Ovary (tissue), 3 donors: ENCODE measurements around the gene TNFRSF1B.

Experiments
- CTCF ChIP-seq, 3 donors: fragments of 450-650 bp in 2 of 3; fragments of 200-600 bp in 1 of 3; IDR thresholded peaks; one replicate each; pipeline versions ENCODE4 v1.5.1 to v1.8.0; 2016 to 2022; ENCODE audit warnings: antibody characterized with exemption in 3 of 3, mild to moderate bottlenecking in 1 of 3
- EP300 ChIP-seq: sonication (generic); formaldehyde crosslinking; IDR thresholded peaks from one replicate; pipeline ENCODE4 v1.6.1; 2017; ENCODE audit warnings: antibody characterized with exemption
- POLR2A ChIP-seq: fragments of 450-650 bp; IDR thresholded peaks from one replicate; pipeline ENCODE4 v1.6.1; 2017; ENCODE audit warnings: antibody characterized with exemption, mild to moderate bottlenecking, moderate library complexity
- donor health status: DM: no; HTN: no; CAD: no.

DNA sequence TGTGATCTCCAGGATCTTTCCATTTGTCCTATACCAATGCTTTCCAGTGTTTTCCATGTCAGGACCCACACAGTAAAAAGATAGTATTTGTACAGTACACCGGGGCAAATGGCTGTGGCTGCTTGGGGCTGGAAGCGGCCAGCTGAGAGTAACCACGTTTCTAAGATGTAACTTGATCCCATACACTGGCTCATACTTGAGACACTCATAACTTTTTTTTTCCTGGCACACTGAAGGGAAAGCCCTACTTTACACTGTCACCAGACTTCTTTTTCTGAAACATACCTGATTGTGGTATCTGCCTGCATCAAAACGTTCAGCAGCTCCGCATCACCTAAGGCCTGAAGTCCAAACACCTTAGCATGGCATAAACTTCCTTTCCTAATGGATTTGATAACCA is 84.7 kb downstream of the TNFRSF1B start:
- TF ChIP-seq POLR2A (no peak), CTCF (IDR thresholded peaks at IDR 0.05) (no peak), EP300 (no peak)
